GM18505 (cell line): ENCODE measurements around the gene DNHD1.
A peak's percentile ranks its signal among the peaks of the same experiment; 100 is the strongest.

ENCODE experiments used
- ATAC-seq: cut with Tn5 transposase; IDR thresholded peaks from one replicate; pipeline ENCODE4 v1.9.1; 2021; ENCODE audit not compliant: unreplicated experiment
- POLR2A ChIP-seq: IDR thresholded peaks from 4 replicates; pipeline ENCODE4 v1.6.1; 2011; ENCODE audit warnings: borderline replicate concordance; ENCODE audit not compliant: insufficient read depth, insufficient read length; ENCODE audit errors: extremely low read depth

Gene DNHD1

GRCh38 chr11:6584528-6584927, 87.4 kb downstream of the DNHD1 start:
- no peak for TF ChIP-seq POLR2A
- no peak for ATAC-seq

- ATAC-seq, result no peak
- TF ChIP-seq POLR2A, result no peak
Measured at GRCh38 chr11:6586434-6587359, 89.6 kb downstream of the DNHD1 start.

DNA sequence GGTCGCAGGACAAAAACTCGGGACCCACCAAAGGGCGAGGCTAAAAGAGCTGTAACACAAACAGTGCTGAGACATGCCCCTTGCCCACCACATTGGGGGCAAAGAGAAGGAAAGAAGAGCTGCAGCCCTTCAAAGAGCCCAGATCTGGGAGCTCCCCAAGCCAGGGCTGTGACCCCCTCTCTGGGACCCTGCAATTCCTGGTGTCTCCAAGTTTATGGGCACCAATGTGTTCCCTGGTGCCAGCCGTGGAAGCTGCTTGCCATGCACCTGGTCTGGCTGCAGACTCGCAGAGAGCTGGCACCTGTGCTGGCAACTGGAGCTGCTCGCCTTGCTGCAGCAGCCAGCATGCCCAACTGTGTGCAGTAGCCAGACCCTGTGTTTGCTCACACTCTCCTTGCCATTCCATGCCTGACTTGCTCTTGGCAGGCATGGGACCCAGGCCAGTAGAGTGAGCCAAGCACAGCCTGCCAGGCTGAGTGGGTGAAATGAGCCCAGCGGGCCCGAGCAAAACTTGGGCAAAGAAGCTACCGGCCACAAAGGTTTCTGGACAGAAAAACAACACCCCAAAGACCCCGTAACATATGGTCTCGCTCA, 90.4 kb downstream of the DNHD1 start:
- TF ChIP-seq POLR2A, result no peak
- ATAC-seq, result no peak

DNA sequence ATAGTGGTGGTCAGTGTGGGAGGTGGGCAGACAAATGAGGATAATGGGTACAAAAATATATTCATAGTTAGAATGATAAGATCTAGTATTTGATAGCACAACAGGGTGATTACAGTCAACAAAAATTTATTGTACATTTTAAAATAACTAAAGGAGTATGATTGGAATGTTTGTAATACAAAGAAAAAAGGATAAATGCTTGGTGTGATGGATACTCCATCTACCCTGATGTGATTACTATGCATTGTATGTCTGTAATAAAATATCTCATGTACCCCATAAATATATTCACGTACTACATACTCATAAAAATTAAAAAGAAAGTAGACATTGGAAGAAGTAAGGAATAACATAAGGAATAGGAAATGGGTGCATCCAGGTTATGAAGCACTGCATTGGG, 90.9 kb downstream of the DNHD1 start:
- TF ChIP-seq POLR2A, result no peak
- no peak for ATAC-seq

DNA sequence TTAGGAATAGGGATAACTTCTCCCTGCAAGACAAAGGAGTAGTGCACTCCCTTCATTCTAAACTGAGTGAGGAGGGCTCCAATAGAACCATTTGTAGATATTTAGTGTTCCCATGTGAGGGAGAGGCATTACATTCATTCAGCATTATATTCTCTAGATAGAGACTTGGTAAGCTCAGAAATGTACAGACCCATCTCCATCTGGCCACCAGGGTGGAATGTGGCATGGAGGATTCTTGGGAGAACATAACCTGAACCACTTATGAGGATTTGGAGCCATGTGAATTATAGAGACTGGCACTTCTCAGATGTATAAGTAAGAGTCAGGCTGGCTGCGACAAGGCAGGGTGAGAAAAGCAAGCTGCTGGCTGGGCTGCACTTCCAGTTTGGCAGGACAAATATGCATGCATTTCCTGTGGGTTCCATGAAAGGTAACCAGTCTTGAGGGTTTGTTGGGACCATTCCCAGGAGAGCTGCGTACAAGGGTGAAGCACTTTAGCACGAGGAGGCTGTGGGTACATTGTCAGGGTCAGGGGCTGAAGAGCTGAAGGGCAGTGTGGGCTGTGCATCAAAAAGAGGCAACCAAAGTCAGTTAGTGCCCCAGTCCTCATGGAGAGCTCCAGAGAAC, 97.2 kb downstream of the DNHD1 start:
- no peak for ATAC-seq
- no peak for TF ChIP-seq POLR2A

- TF ChIP-seq POLR2A, result no peak
- ATAC-seq, result no peak
Measured at GRCh38 chr11:6596239-6596877, 99.3 kb downstream of the DNHD1 start.

DNA sequence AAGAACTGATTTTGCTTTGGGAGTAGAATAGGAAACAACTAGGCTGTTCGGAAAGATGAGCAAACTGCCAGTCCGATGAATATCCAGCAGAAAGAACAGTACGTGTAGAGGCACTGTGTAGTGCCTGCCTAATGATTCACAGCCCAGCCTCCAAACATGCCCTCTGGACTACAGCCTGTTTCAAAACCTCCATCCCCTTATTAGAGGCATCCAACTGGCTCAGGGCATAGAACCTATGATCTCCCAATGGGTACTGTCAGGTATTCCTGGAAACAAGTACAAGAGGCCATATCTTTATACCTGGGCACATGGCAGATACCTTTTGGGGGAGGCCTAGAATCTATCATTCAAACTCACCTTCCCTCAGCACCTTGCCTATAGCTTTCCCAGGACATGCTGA, 101.5 kb downstream of the DNHD1 start:
- TF ChIP-seq POLR2A, result no peak
- no peak for ATAC-seq

GRCh38 chr11:6599449-6599848, 102.4 kb downstream of the DNHD1 start:
- TF ChIP-seq POLR2A, result no peak
- ATAC-seq, result no peak

GRCh38 chr11:6599881-6600390, 102.9 kb downstream of the DNHD1 start:
- no peak for TF ChIP-seq POLR2A
- no peak for ATAC-seq

DNA sequence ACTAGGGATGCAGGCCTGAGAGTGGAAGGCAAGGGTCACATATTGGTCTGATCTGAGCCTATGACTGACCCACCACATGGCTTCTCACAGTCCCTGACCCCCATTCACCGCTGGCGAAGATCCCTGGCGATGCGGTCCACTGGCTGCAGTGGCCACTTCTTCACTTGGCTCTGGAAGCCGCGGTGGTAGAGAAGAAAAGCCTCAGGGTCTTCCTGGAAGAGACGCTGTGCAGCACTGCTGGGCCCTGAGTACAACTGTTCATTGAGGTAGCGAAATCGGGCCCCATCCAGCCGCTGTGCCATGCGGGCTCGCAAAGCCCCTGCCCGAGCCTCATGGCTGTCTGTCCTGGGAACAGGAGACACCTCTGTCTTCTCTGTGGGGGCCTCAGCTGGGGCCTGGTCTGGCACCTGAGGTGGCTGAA, 104.0 kb downstream of the DNHD1 start:
- TF ChIP-seq POLR2A, result no peak
- no peak for ATAC-seq

DNA sequence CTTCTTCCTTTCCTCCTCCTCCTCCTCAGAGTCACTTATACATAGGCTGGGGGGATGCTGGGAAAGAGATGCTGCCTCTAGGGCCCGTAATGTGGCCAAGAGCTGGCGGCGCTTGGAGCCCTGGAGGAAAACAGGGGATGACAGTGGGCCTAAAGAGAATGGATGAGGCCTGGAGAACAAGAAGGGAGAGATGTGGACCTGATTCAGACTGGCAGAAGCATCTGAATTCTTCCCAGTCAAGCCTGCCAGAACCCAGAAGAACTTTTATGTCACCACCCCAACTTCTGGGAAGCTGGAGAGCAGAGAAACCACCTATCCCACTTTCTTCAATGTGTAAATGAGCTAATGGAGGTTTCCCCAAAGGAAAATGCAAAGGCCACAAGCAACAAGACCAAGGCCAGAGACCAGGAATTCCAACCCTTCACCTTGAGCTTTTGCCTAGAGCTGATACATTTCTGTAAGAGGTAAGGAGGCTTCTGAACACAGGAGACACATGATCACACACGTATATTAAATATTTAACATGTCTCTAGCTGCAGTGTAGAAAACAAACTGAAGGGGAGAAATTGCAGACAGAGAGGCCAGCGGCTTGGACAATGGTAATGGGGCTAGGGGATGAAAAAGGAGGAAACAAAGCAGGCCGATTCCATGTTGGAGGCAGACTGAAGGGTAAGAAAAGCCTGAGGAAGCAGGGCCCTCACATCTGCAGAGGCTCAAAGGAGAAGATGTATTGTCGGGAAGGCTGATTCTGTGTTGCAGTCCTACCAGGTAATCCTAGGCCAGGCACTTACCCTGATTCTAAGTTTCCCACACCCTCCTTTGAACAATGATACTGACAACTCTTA, 105.2 kb downstream of the DNHD1 start:
- ATAC-seq, result no peak
- TF ChIP-seq POLR2A, result no peak

DNA sequence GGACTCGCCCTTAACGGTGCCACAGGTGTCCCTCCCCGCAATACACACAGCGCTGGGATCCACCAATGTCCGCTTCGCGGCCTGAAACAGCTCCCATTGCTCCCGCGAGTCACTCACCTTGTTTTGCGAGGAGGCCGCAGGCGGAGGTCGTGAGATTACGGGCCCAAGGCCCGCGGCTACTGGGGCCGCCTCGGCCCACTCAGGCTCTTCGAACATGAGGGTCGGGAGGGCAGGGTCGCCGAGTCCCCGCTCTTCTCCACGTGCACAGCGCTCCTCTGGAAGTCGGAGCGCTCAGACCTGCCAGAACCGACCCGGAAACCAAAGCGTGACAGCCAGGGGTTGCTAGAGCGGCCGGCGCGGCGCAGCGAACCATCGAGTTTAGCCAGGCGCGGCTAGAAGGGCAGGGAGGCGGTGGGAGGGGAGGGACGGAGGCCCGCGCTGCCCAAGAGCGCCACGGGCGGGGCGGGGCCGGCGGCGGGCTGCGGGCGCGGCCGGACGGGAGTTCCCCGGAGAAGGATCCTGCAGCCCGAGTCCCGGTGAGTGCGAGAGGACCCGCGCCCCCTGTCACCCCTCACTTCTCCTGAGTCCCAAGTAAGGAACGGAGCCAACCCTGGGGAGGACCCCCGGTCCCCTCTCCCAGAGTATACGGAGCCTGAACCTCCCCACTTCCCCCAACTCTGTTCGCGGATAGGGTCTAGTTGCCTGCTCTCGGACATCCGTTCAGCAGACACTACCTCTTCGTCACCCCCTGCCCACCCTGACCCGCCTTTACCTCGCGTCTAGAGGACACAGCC, 106.4 kb downstream of the DNHD1 start, which contains the start of the genes ILK and RRP8:
Gene ILK, plus strand, starts transcription at position 488 of the 794 bp plus-strand sequence. CDS start 498 bp downstream, outside the sequence.
Gene RRP8, minus strand, starts transcription at position 330 of the 794 bp plus-strand sequence. Its CDS starts 114 bp downstream, at position 216.
- peak; percentile 84 for TF ChIP-seq POLR2A
- peak; percentile 76 for ATAC-seq
